RWPE2 (cell line): ENCODE data around the gene GYS1.
A peak's percentile ranks its signal among the peaks of the same experiment; 100 is the strongest.
"Not testable (repeated sequence)": the region's sequence is repeated elsewhere in the genome, so short reads cannot be mapped to it uniquely, and the experiment has no call there.

Experiments
- ATAC-seq: fragments of 200-7000 bp; cut with Tn5 transposase; 3 replicates; pipeline ENCODE4 v1.9.1; 2021; ENCODE audit warnings: low read depth
- DNase-seq: peaks from one replicate; pipeline ENCODE4 v3.0.0-alpha.2; 2020; ENCODE audit warnings: low spot score
- H3K27ac ChIP-seq: fragments of 450-650 bp; 2 replicates; pipeline ENCODE4 v1.5.1; 2017; ENCODE audit warnings: mild to moderate bottlenecking; ENCODE audit not compliant: poor library complexity, severe bottlenecking
- H3K27me3 ChIP-seq: fragments of 250-450 bp; sonication (Bioruptor Pico); 2 replicates; pipeline ENCODE4 v1.5.1; 2021; ENCODE audit warnings: mild to moderate bottlenecking, moderate library complexity; ENCODE audit not compliant: insufficient read depth, poor library complexity, severe bottlenecking
- H3K36me3 ChIP-seq: fragments of 250-450 bp; sonication (Bioruptor Pico); 2 replicates; pipeline ENCODE4 v1.5.1; 2020; ENCODE audit warnings: low read depth, mild to moderate bottlenecking, moderate library complexity
- H3K4me1 ChIP-seq: fragments of 250-450 bp; sonication (Bioruptor Pico); 2 replicates; pipeline ENCODE4 v1.5.1; 2021; ENCODE audit warnings: mild to moderate bottlenecking, moderate library complexity; ENCODE audit not compliant: insufficient read depth, poor library complexity, severe bottlenecking
- H3K4me3 ChIP-seq: fragments of 250-450 bp; sonication (Bioruptor Pico); 2 replicates; pipeline ENCODE4 v1.5.1; 2021; ENCODE audit warnings: mild to moderate bottlenecking, moderate library complexity; ENCODE audit not compliant: severe bottlenecking
- H3K9me3 ChIP-seq: fragments of 250-450 bp; sonication (Bioruptor Pico); 2 replicates; pipeline ENCODE4 v1.5.1; 2021; ENCODE audit warnings: mild to moderate bottlenecking, moderate library complexity; ENCODE audit not compliant: severe bottlenecking
- TF ChIP-seq, protein P1 (sequence below): fragments of 450-650 bp; IDR thresholded peaks from one replicate; pipeline ENCODE4 v1.5.1; 2017; ENCODE audit warnings: mild to moderate bottlenecking, moderate library complexity; ENCODE audit not compliant: poor library complexity, severe bottlenecking

GYS1 gene

GRCh38 chr19:48935864-48936263, 57.2 kb downstream of the GYS1 start:
- DNase-seq: no peak
- no peaks in the 10 kb centered on the region for H3K36me3 ChIP-seq
- H3K4me1 ChIP-seq: peaks cover 6% of the 10 kb centered on the region
- H3K27me3 ChIP-seq: no peaks in the 10 kb centered on the region
- ATAC-seq: no peak
- H3K27ac ChIP-seq: no peak overlapping the region
- TF ChIP-seq, protein P1, sequence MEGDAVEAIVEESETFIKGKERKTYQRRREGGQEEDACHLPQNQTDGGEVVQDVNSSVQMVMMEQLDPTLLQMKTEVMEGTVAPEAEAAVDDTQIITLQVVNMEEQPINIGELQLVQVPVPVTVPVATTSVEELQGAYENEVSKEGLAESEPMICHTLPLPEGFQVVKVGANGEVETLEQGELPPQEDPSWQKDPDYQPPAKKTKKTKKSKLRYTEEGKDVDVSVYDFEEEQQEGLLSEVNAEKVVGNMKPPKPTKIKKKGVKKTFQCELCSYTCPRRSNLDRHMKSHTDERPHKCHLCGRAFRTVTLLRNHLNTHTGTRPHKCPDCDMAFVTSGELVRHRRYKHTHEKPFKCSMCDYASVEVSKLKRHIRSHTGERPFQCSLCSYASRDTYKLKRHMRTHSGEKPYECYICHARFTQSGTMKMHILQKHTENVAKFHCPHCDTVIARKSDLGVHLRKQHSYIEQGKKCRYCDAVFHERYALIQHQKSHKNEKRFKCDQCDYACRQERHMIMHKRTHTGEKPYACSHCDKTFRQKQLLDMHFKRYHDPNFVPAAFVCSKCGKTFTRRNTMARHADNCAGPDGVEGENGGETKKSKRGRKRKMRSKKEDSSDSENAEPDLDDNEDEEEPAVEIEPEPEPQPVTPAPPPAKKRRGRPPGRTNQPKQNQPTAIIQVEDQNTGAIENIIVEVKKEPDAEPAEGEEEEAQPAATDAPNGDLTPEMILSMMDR: no peak
- no peak overlapping the region for H3K4me3 ChIP-seq
- H3K9me3 ChIP-seq: peaks cover under 1% of the 10 kb centered on the region

DNA sequence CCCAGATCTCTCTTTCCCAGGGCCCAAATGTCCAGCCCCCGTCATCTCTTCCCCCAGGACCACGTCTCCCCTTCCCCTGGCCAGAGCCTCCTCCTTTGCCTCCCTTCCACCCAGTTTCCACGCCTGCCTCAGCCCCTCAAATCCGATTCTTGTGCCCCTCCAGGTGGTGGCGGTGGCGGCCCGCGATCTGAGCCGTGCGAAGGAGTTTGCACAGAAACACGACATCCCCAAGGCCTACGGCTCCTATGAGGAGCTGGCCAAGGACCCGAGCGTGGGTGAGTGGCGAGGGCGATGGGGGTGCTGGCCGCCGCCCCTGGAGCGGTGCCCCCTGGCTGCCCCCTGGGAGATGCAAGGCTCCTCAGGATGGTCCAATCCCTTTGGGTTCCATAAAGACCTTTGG, 58.3 kb downstream of the GYS1 start:
- Histone ChIP-seq H3K27ac (no peak overlapping the region), H3K4me3 (no peak overlapping the region), H3K36me3 (no peaks in the 10 kb centered on the region), H3K27me3 (no peaks in the 10 kb centered on the region), H3K4me1 (peaks cover 6% of the 10 kb centered on the region), H3K9me3 (no peaks in the 10 kb centered on the region)
- DNase-seq: no peak
- ATAC-seq: no peak
- TF ChIP-seq, protein P1: no peak

- Histone ChIP-seq H3K36me3 (no peaks in the 10 kb centered on the region), H3K9me3 (no peaks in the 10 kb centered on the region), H3K4me1 (peaks cover 6% of the 10 kb centered on the region), H3K27ac (no peak within 1 kb of the TSS), H3K27me3 (no peaks in the 10 kb centered on the region), H3K4me3 (peak within 1 kb of the TSS; percentile 30)
- TF ChIP-seq, protein P1: no peak
- peak; percentile 98 for ATAC-seq
- peak; percentile 90 for DNase-seq
These were observed 59.7 kb downstream of the GYS1 start, which contains the start of gene DHDH for GRCh38 chr19:48933382-48933932. TSS of gene DHDH (plus strand) at chr19:48933699. CDS start at chr19:48933722, 23 bp downstream.

GRCh38 chr19:48928164-48929025, 64.7 kb downstream of the GYS1 start:
- Histone ChIP-seq H3K4me1 (peaks cover 28% of the 10 kb centered on the region), H3K36me3 (no peaks in the 10 kb centered on the region), H3K9me3 (no peaks in the 10 kb centered on the region), H3K27me3 (no peaks in the 10 kb centered on the region), H3K4me3 (no peak overlapping the region), H3K27ac (no peak overlapping the region)
- TF ChIP-seq, protein P1: no peak
- ATAC-seq (no peak), DNase-seq (no peak)

DNA sequence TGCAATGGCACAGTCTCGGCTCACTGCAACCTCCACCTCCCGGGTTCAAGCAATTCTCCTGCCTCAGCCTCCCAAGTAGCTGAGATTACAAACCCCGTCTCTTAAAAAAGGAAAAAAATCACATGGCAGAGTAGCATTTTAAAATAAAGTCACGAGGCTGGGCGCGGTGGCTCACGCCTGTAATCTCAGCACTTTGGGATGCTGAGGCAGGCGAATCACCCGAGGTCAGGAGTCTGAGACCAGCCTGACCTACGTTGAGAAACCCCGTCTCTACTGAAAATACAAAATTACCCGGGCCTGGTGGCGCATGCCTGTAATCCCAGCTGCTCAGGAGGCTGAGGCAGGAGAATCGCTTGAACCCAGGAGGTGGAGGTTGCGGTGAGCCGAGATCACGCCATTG, 65.4 kb downstream of the GYS1 start:
- peaks cover 24% of the 10 kb centered on the region for H3K4me1 ChIP-seq
- H3K4me3 ChIP-seq, DNase-seq, ATAC-seq, H3K36me3 ChIP-seq, H3K27me3 ChIP-seq, H3K9me3 ChIP-seq: not testable (repeated sequence)
- H3K27ac ChIP-seq: peak overlapping the region; percentile 52
